MCF 10A (cell line): Measurements from ENCODE around the gene BCL7B. TPM values are rescaled to one million over a fixed set of nuclear protein-coding genes. Genes with fewer than 3 reads are reported as not detected.
"Not testable (repeated sequence)": the region's sequence is repeated elsewhere in the genome, so short reads cannot be mapped to it uniquely, and the experiment has no call there.

Source experiments
- BruUV-seq: library from RNA; stranded (reverse); fragments of 400-500 nt; replicated peaks from 2 replicates; lab custom pipeline; 2021; lab: Mats Ljungman, UMichigan
- CTCF ChIA-PET: fragments of 300-600 bp; sonication (Branson Sonifier 250); formaldehyde crosslinking; extraction: SDS; loops from one replicate; lab custom pipeline; 2021; ENCODE audit warnings: antibody characterized with exemption, inconsistent platforms; lab: Yijun Ruan, JAX
- POLR2A ChIA-PET: fragments of 300-600, 350-650 bp; sonication (Branson Sonifier 250); formaldehyde crosslinking; extraction: SDS; loops from one replicate; lab custom pipeline; 2020; ENCODE audit warnings: antibody characterized with exemption, inconsistent platforms; lab: Yijun Ruan, JAX
- DNase-seq: peaks from one replicate; pipeline ENCODE4 v3.0.0-alpha.2; 2018; ENCODE audit not compliant: unreplicated experiment
- H3K27ac Mint-ChIP-seq: one replicate; pipeline ENCODE4 v1.8.0; 2022; ENCODE audit warnings: mild to moderate bottlenecking, low read depth, mixed read lengths; ENCODE audit not compliant: unreplicated experiment
- H3K27me3 Mint-ChIP-seq: one replicate; pipeline ENCODE4 v1.8.0; 2022; ENCODE audit warnings: mixed read lengths; ENCODE audit not compliant: insufficient read depth, unreplicated experiment
- H3K36me3 Mint-ChIP-seq: one replicate; pipeline ENCODE4 v1.8.0; 2022; ENCODE audit warnings: mild to moderate bottlenecking, moderate library complexity, mixed read lengths; ENCODE audit not compliant: insufficient read depth, unreplicated experiment
- H3K4me1 Mint-ChIP-seq: one replicate; pipeline ENCODE4 v1.8.0; 2022; ENCODE audit warnings: mixed read lengths; ENCODE audit not compliant: insufficient read depth, unreplicated experiment
- H3K4me3 Mint-ChIP-seq: one replicate; pipeline ENCODE4 v1.8.0; 2022; ENCODE audit warnings: mild to moderate bottlenecking, moderate library complexity, mixed read lengths; ENCODE audit not compliant: unreplicated experiment
- H3K9me3 Mint-ChIP-seq: one replicate; pipeline ENCODE4 v1.8.0; 2022; ENCODE audit warnings: mixed read lengths; ENCODE audit not compliant: unreplicated experiment
- CTCF ChIP-seq: fragments of 200-600 bp; IDR thresholded peaks from one replicate; pipeline ENCODE4 v1.8.0; 2022; ENCODE audit warnings: antibody characterized with exemption, mild to moderate bottlenecking; ENCODE audit not compliant: unreplicated experiment
- intact Hi-C: fragments of 100-400 bp; cut with micrococcal nuclease; formaldehyde crosslinking; loops from 2 replicates; pipeline ENCODE4 v1.14.1; 2022
- total RNA-seq: library from RNA; stranded (reverse); gene quantifications from 2 replicates; pipeline ENCODE4 v1.2.3, GENCODE V29; 2022

Gene BCL7B
- total RNA-seq, 1 experiment from 2014 or later, result 73.3 TPM

DNA sequence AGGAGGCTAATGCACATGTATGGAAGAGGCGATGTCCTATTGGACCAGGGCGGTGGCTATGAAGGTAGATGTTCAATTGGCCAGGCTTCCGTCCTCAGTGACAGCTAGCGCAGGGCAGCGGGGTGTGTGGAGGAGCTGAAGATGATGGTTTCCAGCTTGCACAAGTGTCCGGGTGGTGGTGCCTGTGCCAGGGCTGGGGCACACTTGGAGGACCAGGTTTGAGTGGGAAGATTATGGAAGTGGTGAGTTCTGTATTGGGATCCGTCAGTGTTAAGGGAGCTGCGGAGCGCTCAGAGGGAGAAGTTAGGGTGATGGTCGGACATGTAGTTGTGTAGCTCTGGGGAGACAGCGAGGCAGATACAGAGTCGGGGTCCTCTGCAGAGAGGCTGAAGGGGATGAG lies 29.4 kb upstream of the BCL7B start:
- ChIA-PET POLR2A (no interaction called here), CTCF (interaction anchor here (0.5 to 2.2 kb wide), 6 partner anchors 14 to 138 kb away, joined by 3 to 12 read pairs (median 3); partner anchors contain the start of gene VPS37D)
- no peak for DNase-seq
- intact Hi-C loops, result no loop called here
- no TSS peak for BruUV-seq
- Mint-ChIP-seq H3K27ac (no peak overlapping the region), H3K36me3 (peaks cover 5% of the 10 kb centered on the region), H3K4me3 (no peak overlapping the region), H3K27me3 (no peaks in the 10 kb centered on the region), H3K4me1 (peaks cover 6% of the 10 kb centered on the region), H3K9me3 (no peaks in the 10 kb centered on the region)
- TF ChIP-seq CTCF, result no peak

GRCh38 chr7:73585196-73585595 lies 27.7 kb upstream of the BCL7B start:
- intact Hi-C loops, result no loop called here
- DNase-seq, result no peak
- no peak overlapping the region for H3K27ac Mint-ChIP-seq
- ChIA-PET CTCF (interaction anchor here (0.9 to 1.5 kb wide), 4 partner anchors 11 to 144 kb away, joined by 3 to 6 read pairs (median 5); no protein-coding TSS in a partner anchor), POLR2A (interaction anchor here (1.2 kb wide), 1 partner anchor 29 kb away, joined by 3 read pairs; no protein-coding TSS in a partner anchor)
- H3K9me3 Mint-ChIP-seq, result no peaks in the 10 kb centered on the region
- H3K27me3 Mint-ChIP-seq, result no peaks in the 10 kb centered on the region
- BruUV-seq, result no TSS peak
- no peak for TF ChIP-seq CTCF
- H3K36me3 Mint-ChIP-seq, result peaks cover 5% of the 10 kb centered on the region
- H3K4me3 Mint-ChIP-seq, result no peak overlapping the region
- peaks cover 6% of the 10 kb centered on the region for H3K4me1 Mint-ChIP-seq

DNA sequence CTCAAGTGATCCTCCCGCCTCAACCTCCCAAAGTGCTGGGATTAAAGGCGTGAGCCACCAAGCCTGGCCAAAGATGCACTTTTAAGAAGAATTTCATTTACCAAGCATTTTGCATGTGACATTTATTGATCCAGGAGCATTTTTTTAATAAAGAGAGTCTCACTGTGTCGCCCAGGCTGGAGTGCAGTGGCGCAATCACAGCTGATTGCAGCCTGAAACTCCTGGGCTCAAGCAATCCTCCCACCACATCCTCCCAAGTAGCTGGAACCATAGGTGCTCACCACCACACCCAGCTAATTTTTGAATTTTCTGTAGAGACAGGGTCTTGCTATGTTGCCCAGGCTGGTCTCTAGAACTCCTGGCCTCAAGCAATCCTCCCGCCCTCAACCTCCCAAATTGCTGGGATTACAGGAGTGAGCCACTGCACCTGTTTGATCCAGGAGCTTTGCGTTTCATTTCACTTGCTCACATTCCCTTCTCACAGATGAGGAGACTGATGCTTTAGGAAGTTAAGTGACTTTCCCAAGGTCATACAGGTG lies 25.2 kb upstream of the BCL7B start:
- BruUV-seq, result no TSS peak
- intact Hi-C loops, result no loop called here
- Mint-ChIP-seq H3K9me3 (no peaks in the 10 kb centered on the region), H3K4me1 (peaks cover 9% of the 10 kb centered on the region), H3K36me3 (peaks cover 12% of the 10 kb centered on the region), H3K27me3 (no peaks in the 10 kb centered on the region), H3K27ac (no peak overlapping the region), H3K4me3 (no peak overlapping the region)
- no peak for DNase-seq
- no peak for TF ChIP-seq CTCF
- ChIA-PET POLR2A (interaction anchor here (1.2 kb wide), 1 partner anchor 26 kb away, joined by 4 read pairs; no protein-coding TSS in a partner anchor), CTCF (interaction anchor here (0.6 to 2.2 kb wide), 7 partner anchors 13 to 682 kb away, joined by 3 to 10 read pairs (median 3); no protein-coding TSS in a partner anchor)

DNA sequence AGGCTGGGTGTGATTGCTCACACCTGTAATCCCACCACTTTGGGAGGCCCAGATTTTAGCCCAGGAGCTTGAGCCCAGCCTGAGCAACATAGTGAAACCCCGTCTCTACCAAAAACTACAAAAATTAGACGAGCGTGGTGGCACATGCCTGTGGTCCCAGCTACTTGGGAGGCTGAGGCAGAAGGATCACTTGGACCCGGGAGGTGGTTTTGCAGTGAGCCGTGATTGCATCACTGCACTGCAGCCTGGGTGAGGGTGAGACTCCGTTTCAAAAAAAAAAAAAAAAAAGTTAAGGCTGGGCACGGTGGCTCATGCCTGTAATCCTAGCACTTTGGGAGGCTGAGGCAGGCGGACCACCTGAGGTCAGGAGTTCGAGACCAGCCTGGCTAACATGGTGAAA lies 23.5 kb upstream of the BCL7B start:
- CTCF ChIA-PET, result interaction anchor here (1.0 kb wide), 1 partner anchor 144 kb away, joined by 6 read pairs; no protein-coding TSS in a partner anchor
- intact Hi-C loops, H3K4me3 Mint-ChIP-seq, H3K27me3 Mint-ChIP-seq, DNase-seq, H3K27ac Mint-ChIP-seq, H3K9me3 Mint-ChIP-seq, BruUV-seq, H3K4me1 Mint-ChIP-seq: not testable (repeated sequence)
- POLR2A ChIA-PET, result interaction anchor here (0.6 kb wide), 1 partner anchor 86 kb away, joined by 3 read pairs; no protein-coding TSS in a partner anchor
- peaks cover 24% of the 10 kb centered on the region for H3K36me3 Mint-ChIP-seq
